Activated CD4-positive, alpha-beta T cell treated with anti-CD3 and anti-CD28 coated beads for 24 hours (primary cell): ENCODE data around the gene H1-8.

Experiments used
- DNase-seq, 2 donors: peaks; one replicate each; pipeline ENCODE4 v3.0.0-alpha.2; 2020; ENCODE audit warnings: low read depth in 2 of 2

The H1-8 gene

DNA sequence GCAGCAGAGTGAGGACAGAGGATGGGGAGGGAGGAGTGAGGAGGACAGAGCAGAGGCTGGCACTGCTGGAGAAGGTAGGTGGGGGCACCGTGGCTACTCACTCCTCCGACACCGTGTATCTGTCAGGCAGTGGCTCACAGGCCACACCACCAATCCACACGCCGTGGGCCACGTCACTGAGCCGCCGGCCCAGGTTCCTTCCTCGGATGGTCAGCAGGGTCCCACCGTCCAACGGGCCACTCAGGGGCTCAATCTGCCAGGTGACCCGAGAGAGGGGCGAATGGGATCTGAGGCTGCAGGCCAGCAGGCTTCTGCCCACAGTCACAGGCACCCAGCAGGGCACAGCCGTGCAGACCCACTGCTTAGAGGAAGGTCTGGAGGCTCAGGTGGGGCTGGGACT, 30.5 kb downstream of the H1-8 start:
- no peak for DNase-seq

DNA sequence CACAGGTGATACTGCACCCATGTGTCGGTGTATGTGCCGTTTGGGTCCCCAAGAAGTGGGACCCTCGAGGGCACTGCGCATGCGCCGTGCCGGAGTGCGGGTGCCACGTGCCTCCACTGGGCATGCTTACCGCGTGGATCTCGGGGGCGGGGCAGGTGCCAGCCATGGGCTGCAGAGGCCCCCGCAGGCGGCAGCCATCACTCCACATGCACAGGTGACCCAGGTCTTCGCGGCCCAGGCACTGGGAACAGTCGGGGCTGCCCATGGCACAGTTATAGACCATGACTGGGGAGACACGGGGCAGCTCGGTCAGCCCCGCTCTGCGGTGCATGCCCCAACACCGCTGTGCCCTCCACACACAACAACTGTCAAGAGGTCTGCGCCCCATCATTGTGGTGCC, 31.2 kb downstream of the H1-8 start:
- DNase-seq: no peak

DNA sequence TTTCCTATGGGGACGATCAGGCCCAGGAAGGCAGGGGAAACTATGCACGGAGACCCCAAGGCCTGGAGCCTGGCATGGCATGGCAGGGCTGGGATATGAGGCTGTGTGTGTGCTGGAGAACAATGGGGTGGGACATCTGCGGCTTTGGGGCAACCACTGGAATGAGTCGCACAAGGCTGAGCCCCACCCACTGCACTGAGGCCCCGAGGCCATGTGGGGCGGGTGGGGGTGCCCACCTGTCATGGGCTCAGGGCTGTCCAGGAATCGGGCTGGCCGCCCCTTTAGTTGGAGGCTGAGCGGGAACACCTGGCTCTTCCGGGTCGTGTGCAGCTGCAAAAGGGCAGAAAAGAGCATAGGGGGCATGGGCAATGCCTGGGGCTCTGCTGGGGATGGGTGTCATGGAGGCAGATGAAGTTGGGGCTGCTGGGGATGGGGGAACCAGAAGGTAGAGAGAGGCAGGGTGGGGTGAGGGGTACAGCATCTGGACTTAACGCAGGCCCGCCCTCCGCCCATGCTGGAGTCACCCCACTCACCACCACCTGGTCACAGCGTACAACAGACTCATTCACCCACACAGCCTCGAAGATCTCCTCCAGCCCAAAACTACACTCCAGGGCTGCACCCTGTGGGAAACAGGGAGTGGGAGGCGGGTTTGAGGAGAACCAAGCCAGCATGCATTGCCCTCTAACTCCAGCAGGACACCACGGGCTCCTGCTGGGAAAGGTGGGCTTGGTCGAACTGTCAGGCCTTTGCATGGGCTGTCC, 32.4 kb downstream of the H1-8 start:
- DNase-seq: no peak

DNA sequence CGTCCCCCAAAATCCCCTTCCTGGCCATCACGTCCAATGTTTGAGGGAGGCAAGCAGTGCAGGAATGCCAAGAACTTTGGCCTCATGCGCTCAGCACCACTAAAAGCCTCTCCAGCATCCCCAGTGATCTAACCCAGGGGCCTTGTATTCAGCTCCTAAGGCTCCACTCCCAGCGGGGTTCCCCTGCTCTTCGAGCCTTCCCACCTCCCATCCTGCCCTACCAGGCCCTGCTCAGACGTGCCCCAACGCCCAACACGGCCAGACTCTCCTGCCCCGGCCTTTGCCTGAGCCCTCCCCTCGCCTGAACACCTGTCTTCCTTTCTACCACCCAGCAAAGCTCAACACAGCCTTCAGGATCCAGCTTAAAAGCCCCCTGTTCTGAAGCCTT, 33.0 kb downstream of the H1-8 start:
- no peak for DNase-seq

DNA sequence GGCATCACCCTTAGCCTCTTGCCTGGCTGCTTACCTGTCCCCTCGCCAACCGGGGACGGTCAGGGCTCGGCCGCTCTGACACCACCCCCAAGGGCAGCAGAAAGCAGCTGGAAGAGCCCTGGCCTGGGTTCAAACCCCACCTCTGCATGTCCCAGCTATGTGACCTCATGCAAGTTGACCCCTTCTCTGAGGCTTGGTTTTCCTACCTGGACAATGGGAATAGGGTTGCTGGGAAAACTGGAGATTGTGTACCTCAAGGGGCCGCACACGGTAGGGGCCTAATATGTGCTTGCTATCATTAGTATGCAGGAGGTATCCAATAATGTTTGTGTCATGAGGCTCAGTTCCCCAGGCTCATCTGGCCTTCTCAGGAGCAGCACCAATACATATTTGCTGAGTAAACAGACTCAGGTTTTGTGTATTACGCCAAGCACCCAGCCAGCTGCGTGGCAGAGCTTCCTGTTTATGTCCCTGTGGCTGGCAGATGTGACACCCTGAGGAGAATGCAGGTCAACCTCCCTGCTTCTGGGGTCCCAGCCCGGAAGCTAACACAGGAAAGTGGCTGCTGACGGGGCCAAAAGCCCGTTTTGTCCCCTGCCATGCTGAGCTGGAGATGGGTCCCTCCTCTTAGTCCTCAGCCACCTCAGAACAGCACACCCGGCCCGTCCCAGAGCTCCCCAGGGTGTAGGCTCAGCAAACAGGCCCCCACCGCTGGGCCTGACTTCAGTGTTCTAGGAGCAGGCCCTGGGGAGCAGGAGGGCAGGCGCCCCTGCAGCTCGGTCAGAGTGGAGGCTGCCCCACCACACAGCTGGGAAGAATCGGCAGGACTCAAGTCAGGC, 33.8 kb downstream of the H1-8 start:
- no peak for DNase-seq

DNA sequence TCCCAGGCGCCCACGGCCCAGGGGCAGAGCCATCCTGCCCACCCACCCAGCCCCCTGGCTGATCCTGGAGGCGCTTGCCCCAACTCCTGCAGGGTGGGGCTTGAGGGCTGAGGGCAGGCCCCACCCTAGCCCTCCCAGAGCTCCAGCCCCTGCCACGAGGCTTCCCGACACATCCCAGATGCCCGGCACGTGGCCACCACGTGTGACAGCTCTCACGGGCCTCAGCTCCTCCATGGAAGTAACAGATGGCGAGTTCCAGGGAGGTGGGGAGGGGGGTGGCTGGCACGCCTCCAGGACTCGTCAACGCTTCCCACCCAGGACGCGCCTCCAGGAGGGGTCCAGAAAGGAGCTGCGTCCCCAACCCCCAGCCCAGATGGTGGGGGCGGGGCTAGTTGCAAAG, 34.4 kb downstream of the H1-8 start:
- DNase-seq: no peak

DNA sequence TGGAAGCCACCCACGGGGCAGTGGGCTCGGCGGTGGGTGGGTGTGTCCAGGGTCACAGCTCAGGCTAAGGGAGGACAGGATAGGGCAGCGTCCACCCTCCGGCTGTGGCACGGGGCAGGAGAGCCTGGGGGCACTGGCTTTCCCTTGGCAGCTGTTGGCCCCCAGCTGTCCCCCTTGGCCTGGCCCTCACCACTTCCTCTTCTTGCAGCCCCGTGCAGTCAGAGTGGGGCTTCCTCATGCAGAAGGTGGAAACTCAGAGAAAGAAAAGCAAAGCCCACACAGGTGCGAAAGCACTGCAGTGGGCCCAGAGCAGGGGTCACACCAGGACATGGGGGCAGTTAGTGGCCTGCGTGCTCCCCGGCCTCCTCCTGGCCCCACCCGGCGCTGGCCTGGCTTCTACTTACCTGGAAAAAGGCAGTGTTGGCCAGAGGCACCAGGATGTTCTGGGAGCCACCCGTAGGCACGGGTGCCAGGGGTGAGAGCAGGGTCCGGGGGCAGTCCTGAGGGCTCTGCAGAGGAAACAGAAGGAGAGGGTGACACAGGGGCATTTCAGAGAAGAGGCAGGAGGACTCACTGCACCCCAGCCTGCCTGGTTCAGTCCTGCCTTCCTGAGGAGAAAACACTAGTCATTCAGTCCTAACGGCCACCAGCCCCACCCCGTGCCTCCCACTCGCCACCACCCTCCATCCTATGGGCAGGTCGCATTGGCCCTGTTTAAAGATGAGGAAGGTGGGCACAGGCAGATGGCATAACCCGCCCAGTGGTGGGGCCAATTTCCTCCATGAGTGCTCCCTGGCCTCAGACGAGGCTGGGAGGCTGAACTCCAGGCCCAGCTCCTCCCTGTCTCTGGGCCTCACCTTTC, 35.2 kb downstream of the H1-8 start:
- DNase-seq: no peak

DNA sequence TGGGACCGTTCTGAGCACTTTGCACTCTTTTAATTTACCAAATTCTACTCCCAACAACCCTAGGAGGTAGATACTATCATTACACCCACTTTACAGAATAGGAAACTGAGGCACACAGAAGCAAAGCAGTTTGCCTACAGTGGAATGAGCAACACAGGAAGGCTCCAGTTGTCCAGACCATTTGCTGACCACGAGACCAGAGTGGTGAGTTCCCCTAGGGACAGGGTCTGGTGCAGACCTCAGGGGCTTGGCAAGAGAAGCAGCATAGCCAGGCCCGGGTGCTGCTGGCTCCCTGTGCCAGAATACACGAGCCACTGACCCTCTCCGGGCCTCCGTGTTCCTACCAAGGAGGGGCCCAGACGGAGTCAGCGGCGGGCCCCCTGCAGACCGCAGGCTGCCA, 37.0 kb downstream of the H1-8 start:
- no peak for DNase-seq

DNA sequence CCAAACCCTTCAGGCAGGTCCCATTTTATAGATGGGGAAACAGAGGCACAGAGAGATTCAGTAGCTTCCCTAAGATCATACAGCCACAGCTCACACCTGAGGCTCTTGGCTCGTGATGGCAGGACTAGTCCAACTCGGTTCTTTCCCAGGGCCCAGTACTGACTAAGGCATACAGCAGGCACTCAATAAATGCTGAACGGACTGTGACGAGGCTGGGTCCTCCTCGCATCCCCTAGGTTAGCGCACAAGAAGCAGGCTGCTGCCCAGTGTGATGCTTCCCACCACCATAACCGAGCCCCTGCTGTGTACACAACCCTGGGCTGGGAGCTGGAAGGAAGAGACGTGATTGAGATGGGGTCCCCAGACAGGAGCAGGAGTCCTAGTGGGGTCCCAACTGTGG, 38.6 kb downstream of the H1-8 start:
- DNase-seq: no peak

DNA sequence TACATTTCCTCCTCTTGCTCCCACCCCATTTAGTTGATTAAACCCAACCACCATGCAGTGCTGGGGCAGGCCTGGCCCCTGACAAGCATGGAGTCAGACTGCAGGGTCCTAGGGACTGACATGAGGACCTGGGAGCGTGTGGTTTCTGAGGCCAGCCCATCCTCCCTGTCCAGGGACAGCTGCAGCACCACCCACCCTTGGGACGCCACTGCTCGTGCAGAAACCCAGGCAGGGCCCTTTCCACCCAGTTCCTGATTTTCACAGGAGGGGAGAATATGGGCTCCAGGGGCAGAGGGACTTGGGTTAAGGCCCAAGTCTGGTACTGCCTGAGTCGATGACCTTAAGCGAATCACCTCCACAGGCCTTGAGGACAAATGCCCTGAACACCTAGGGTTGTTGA, 39.8 kb downstream of the H1-8 start:
- DNase-seq: no peak

DNA sequence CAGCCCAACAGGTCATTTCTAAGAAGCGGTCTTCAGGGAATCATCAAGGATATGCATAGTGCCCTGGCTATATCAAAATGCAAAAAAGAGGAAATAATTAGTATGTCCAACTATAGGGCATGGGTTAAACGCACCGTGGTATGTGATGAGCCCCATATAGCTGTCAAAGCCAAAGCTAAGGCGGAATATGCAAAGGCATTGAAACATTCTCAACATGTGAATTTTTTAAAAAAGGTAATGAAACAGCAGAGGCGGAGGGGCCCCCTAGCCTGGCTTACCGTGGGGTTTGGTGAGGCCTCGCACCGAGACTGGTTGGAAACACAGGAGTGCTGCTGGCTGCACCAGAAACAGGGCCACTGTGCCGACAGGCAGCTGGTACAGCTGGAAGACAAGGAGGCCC, 40.3 kb downstream of the H1-8 start:
- DNase-seq: no peak

DNA sequence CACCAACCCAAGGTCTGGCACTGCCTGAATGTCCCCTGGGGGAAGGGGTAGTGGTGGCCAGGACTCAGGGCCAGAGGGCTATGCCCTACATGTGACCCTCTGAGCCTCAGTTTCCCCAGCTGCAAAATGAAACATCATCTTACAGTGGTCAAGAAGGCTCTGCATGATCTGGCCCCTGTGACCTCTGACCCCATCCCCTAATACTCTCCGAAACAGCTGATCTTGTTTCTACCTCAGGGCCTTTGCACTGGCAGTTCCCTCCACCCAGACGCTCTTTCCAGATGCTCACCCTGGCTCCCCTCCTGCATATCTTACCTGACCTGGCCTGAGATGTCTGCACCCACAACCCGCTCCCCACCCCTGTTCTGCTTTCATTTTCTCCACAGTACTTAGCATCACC, 41.7 kb downstream of the H1-8 start:
- DNase-seq: no peak

DNA sequence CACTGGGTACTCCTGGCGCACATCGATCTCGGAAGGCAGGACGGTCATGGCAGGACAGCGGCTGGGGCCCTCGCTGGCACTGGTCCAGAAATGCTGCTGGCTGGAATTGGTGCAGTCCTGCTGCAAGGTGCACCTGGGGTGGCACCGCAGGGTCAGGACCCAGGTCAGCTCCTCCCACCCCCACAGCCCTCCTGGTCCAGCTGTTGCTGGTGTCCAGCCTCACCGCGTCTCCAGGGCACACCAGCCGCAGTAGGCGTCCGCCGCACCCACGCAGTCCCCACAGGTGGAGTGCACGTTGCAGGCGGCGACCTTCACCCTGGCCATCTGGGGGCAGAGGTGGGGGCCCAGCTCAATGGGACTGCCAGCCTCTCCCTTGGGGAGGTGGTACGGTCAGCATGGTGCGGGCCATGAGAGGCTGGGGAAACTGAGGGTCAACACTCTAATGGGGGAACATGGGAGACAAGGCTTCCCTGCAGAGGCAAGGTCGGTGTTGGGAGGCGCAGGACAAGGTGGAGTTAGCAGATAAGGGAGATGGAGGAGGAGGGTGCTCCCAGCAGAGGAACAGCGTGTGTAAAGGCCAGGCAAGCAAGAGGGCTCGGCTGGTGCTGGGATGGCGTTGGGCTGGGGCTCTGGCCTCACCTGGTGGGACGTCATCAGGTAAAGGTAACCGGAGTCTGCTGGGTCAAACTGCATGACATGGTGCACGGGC, 43.1 kb downstream of the H1-8 start:
- no peak for DNase-seq

DNA sequence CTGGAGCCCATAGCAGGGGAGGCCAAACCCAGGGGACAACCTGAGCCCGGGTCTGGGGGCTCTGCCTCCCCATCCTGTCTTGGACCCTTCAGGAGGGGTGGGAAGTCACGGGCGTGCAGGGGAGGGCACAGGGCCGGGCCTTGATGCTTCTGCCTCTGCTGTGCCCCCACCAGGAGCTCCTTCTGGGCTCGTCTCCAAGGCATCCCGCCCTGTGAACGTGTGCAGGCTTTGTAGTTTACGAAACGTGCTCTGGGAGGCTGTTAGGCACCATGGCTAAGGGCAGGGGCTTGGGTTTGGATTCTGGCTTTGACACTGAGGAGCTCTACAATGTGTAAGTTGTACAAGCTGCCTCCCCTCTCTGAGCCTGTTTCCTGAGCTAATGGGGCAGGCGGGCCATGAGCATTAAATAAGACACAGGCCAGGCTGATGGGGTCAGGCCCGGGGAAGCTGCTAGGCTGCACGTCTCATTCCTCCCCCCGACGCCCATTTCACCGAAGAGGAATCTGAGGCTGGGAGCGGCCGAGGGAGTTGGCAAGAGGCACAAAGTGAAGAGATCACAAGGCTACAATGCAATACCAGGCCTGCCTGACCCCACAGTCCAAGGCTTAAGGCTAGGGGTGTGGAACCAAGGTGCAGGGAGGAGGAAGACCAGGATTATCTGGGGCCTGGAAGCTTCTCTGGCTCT, 43.9 kb downstream of the H1-8 start:
- DNase-seq: no peak

DNA sequence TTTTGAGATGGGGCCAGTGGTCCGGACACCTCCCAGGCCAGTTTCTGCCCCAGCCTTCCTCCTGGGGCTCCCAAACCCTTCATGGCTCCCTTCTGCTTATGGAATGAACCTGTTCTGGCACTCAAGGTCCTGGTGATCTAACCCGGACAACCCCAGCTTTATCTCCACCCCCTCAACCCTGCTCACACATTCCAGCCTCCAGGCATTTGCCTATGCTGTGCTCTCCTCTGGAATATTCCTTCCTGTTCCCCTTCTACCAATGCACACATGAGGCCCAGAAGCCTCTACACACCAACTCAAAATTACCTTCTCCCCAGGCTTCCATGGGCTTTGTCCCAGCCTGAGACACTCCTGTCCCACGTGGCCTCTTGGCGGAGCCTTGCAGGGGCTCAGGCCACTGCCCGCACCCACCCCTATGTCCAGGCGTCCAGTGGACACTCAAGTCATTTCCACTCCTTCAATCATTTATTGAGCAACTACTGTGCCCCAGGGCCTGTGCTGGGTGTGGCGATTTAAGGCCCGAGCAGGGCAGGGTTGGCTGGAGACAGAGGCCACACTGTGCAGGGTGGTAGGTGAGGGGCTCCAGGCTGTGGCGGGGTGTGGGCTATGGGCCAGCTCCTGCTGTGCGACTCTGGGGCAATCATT, 44.7 kb downstream of the H1-8 start:
- no peak for DNase-seq

DNA sequence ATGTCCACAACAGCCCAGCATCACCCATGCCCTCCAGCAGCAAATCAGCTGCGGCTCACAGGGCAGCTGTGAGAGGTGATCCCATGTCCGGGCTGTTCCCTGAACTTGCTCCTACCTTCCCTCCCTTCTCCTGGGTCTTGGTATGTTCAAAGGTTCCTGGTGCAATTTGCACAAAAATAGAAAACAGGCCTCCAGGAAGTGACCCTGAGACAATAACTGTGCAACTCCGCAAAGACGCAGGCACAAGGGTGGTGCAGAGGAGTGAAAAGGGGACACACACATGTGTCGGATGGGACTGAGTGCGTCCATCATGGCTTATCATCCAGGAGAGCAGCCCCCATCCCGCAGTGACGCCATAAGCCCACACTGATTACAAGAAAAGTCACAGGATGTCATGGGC, 47.2 kb downstream of the H1-8 start:
- no peak for DNase-seq

DNA sequence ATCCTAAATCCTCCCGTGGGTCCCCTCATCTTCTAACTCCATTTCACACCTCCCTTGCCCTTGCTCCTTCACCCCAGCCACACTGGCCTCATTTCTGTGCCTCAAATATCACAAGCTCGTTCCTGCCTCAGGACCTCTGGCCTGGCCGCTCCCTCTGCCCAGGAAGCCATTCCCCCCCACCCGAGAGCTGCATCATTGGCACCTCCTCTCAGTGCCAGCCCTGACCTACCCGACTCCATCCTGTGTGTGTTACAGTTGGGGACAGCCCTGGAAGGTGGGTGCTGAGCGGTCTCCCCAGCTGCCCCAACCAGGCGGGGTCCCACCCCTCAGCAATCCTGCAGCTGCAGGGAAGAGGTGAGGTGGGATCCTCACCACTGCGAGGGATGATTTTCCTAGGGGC, 49.0 kb downstream of the H1-8 start:
- no peak for DNase-seq

DNA sequence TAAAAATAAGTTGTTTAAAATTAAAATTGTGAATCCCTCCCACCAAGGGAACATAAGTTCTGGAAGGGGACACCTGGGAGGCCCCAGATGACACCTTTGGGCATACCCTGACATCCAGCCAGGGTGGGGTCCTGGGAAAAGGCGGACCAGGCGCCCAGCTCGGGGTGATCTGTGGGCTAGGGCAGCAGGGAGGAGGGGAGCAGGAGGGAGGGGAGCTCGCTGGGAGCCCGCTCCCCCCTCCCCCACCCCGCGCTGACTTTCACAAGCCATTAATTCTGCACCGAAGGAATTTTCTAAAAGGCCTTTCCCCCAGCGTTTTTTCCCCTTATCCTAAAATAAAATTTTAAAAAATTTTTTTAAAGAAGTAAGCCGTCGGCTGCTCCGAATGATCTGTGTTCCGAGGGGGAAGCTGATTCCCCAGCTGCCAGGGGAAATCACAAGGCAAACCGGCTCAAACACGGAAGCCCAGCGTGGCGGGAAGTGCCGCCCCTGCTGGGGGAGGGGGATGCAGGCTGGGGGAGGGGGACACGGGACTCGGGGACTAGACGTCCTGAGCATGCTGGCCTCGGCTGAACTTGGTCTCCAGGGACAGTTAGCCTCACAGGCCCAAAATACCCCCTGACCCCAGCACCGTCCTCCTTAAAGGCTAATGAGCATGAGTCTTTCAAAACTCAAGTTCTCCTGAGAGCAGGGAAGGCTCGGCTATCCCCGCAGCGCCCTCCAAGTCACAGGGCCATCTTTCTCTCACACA, 49.6 kb downstream of the H1-8 start:
- no peak for DNase-seq

DNA sequence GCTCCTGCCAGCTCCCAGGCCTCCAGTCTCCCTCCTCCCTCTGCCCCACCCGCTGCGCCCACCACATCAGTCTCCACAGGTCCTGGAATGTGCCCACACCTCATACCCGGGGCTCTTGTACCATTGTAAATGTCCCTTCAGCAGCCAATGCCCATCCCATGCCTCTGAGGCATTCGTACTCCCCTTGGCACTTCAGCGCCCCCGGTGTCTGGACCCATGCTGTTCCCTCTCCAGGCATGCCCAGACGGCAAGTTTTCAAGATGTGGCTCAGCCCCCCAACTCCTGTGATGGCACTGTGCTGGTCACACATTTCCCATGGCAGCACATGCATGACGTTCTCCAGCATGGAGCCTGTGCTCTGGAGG, 50.2 kb downstream of the H1-8 start:
- DNase-seq: no peak
